IMR-90 (cell line): ENCODE measurements around the gene CDCA4. TPM values are rescaled to one million over a fixed set of nuclear protein-coding genes. Genes with fewer than 3 reads are reported as not detected.

Experiments used
- ATAC-seq: fragments of 200-7000 bp; cut with Tn5 transposase; 2 replicates; pipeline ENCODE4 v1.9.1; 2020; ENCODE audit warnings: low read depth, mild to moderate bottlenecking, moderate library complexity
- BruUV-seq: library from RNA; stranded (reverse); fragments of 400-500 nt; replicated peaks from 2 replicates; lab custom pipeline; 2021; lab: Mats Ljungman, UMichigan
- CTCF ChIA-PET: fragments of 300-600 bp; formaldehyde crosslinking; extraction: SDS; loops from one replicate; lab custom pipeline; 2021; ENCODE audit warnings: antibody characterized with exemption; lab: Yijun Ruan, JAX
- POLR2A ChIA-PET: fragments of 300-600 bp; sonication (Branson Sonifier 250); formaldehyde crosslinking; loops from one replicate; lab custom pipeline; 2022; ENCODE audit warnings: antibody characterized with exemption; ENCODE audit not compliant: unreplicated experiment; lab: Charles Lee
- DNase-seq: peaks from one replicate; pipeline ENCODE4 v3.0.0; 2013
- H2AFZ ChIP-seq: replicated peaks from 2 replicates; pipeline ENCODE3; 2013; ENCODE audit warnings: low read length, mild to moderate bottlenecking; ENCODE audit not compliant: poor library complexity
- H2AK5ac ChIP-seq: 2 replicates; pipeline ENCODE4 v1.6.1; 2013; ENCODE audit warnings: low read depth, low read length, inconsistent platforms
- H2AK9ac ChIP-seq: replicated peaks from 2 replicates; pipeline ENCODE3; 2013; ENCODE audit warnings: mild to moderate bottlenecking, low read depth, low read length, moderate library complexity; ENCODE audit not compliant: poor library complexity
- H2BK120ac ChIP-seq: 2 replicates; pipeline ENCODE4 v1.6.1; 2013; ENCODE audit warnings: low read depth, low read length, inconsistent platforms
- H2BK15ac ChIP-seq: 3 replicates; pipeline ENCODE4 v1.6.1; 2013; ENCODE audit warnings: low read depth, low read length, inconsistent platforms
- H2BK20ac ChIP-seq: 2 replicates; pipeline ENCODE4 v1.6.1; 2013; ENCODE audit warnings: low read depth, mild to moderate bottlenecking, inconsistent platforms, low read length, moderate library complexity
- H2BK5ac ChIP-seq: 2 replicates; pipeline ENCODE4 v1.6.1; 2013; ENCODE audit warnings: mild to moderate bottlenecking, low read depth, low read length, inconsistent platforms; ENCODE audit not compliant: poor library complexity, severe bottlenecking
- H3K14ac ChIP-seq: replicated peaks from 2 replicates; pipeline ENCODE4 v1.6.1; 2013; ENCODE audit warnings: low read depth, low read length, inconsistent platforms
- H3K18ac ChIP-seq: 2 replicates; pipeline ENCODE4 v1.6.1; 2013; ENCODE audit warnings: low read depth, low read length, control low read depth
- H3K23ac ChIP-seq: 2 replicates; pipeline ENCODE4 v1.6.1; 2013; ENCODE audit warnings: low read depth, low read length, inconsistent platforms
- H3K27ac ChIP-seq: 2 replicates; pipeline ENCODE4 v1.5.1; 2013; ENCODE audit warnings: mild to moderate bottlenecking, control low read depth, low read length; ENCODE audit not compliant: insufficient read depth
- H3K27me3 ChIP-seq: 2 replicates; pipeline ENCODE4 v1.6.1; 2013; ENCODE audit warnings: low read length; ENCODE audit not compliant: control insufficient read depth, insufficient read depth
- H3K36me3 ChIP-seq: 2 replicates; pipeline ENCODE4 v1.6.1; 2013; ENCODE audit warnings: low read length, mixed read lengths; ENCODE audit not compliant: control insufficient read depth, insufficient read depth
- H3K4ac ChIP-seq: 2 replicates; pipeline ENCODE4 v1.6.1; 2013; ENCODE audit warnings: low read depth, low read length, inconsistent platforms
- H3K4me1 ChIP-seq: 2 replicates; pipeline ENCODE4 v1.6.1; 2013; ENCODE audit warnings: low read length, mixed read lengths; ENCODE audit not compliant: control insufficient read depth, insufficient read depth
- H3K4me2 ChIP-seq: 2 replicates; pipeline ENCODE4 v1.6.1; 2013; ENCODE audit warnings: low read depth, mild to moderate bottlenecking, control low read depth, low read length, moderate library complexity
- H3K4me3 ChIP-seq: 2 replicates; pipeline ENCODE4 v1.5.1; 2013; ENCODE audit warnings: low read depth, mild to moderate bottlenecking, control low read depth, low read length, moderate library complexity; ENCODE audit not compliant: insufficient read depth
- H3K56ac ChIP-seq: 2 replicates; pipeline ENCODE4 v1.6.1; 2013; ENCODE audit warnings: low read length, inconsistent platforms; ENCODE audit not compliant: insufficient read depth; ENCODE audit errors: extremely low read depth
- H3K79me1 ChIP-seq, 2 experiments: 2 replicates each; pipeline ENCODE4 v1.6.1; 2013; ENCODE audit warnings: low read length in 2 of 2, inconsistent platforms in 1 of 2, low read depth in 1 of 2
- H3K9ac ChIP-seq: 2 replicates; pipeline ENCODE4 v1.6.1; 2013; ENCODE audit warnings: low read depth, low read length, control low read depth
- H3K9me1 ChIP-seq: 2 replicates; pipeline ENCODE4 v1.6.1; 2013; ENCODE audit warnings: low read length, inconsistent platforms; ENCODE audit not compliant: insufficient read depth
- H3K9me3 ChIP-seq: 2 replicates; pipeline ENCODE4 v1.6.1; 2013; ENCODE audit warnings: low read length; ENCODE audit not compliant: control insufficient read depth, insufficient read depth
- H4K20me1 ChIP-seq: 2 replicates; pipeline ENCODE4 v1.6.1; 2013; ENCODE audit warnings: low read length, inconsistent platforms; ENCODE audit not compliant: insufficient read depth
- H4K5ac ChIP-seq: 2 replicates; pipeline ENCODE4 v1.6.1; 2013; ENCODE audit warnings: mild to moderate bottlenecking, low read depth, low read length, control low read depth
- H4K8ac ChIP-seq, 2 experiments: 2 replicates each; pipeline ENCODE4 v1.6.1; 2013; ENCODE audit warnings: low read depth in 2 of 2, low read length in 2 of 2, control low read depth in 1 of 2, inconsistent platforms in 1 of 2
- H4K91ac ChIP-seq: 2 replicates; pipeline ENCODE4 v1.6.1; 2013; ENCODE audit warnings: low read depth, low read length, inconsistent platforms; ENCODE audit not compliant: insufficient read depth
- BHLHE40 ChIP-seq: fragments of 150-350 bp; IDR thresholded peaks from 2 replicates; pipeline ENCODE4 v1.6.1; 2016; ENCODE audit warnings: mild to moderate bottlenecking, low read depth, low read length
- CEBPB ChIP-seq: IDR thresholded peaks from 2 replicates; pipeline ENCODE4 v1.6.1; 2012; ENCODE audit warnings: low read depth, low read length, improper control_type of control experiment
- CHD1 ChIP-seq: IDR thresholded peaks from 2 replicates; pipeline ENCODE4 v1.6.1; 2012; ENCODE audit warnings: low read depth, low read length, improper control_type of control experiment
- CTCF ChIP-seq: conservative IDR thresholded peaks from 2 replicates; pipeline ENCODE4 v1.5.1; 2012; ENCODE audit warnings: mild to moderate bottlenecking, low read depth, low read length, improper control_type of control experiment
- ELK1 ChIP-seq: fragments of 150-350 bp; IDR thresholded peaks from 2 replicates; pipeline ENCODE4 v1.6.1; 2016; ENCODE audit warnings: low read depth, mild to moderate bottlenecking, low read length, moderate library complexity, borderline replicate concordance
- FOS ChIP-seq: fragments of 150-350 bp; IDR thresholded peaks from 2 replicates; pipeline ENCODE4 v1.6.1; 2016; ENCODE audit warnings: low read depth, low read length
- MAFK ChIP-seq: IDR thresholded peaks from 2 replicates; pipeline ENCODE4 v1.6.1; 2012; ENCODE audit warnings: low read depth, low read length, improper control_type of control experiment
- MAZ ChIP-seq: IDR thresholded peaks from 2 replicates; pipeline ENCODE4 v1.6.1; 2012; ENCODE audit warnings: low read depth, mild to moderate bottlenecking, low read length, improper control_type of control experiment, moderate library complexity, borderline replicate concordance
- MXI1 ChIP-seq: IDR thresholded peaks from 2 replicates; pipeline ENCODE4 v1.6.1; 2012; ENCODE audit warnings: low read depth, mild to moderate bottlenecking, low read length, moderate library complexity, borderline replicate concordance
- NFE2L2 ChIP-seq: fragments of 150-350 bp; IDR thresholded peaks from 2 replicates; pipeline ENCODE4 v1.6.1; 2016; ENCODE audit warnings: low read depth, mild to moderate bottlenecking, low read length
- POLR2A ChIP-seq: IDR thresholded peaks from 2 replicates; pipeline ENCODE4 v1.6.1; 2012; ENCODE audit warnings: mild to moderate bottlenecking, low read depth, low read length
- RAD21 ChIP-seq: IDR thresholded peaks from 2 replicates; pipeline ENCODE4 v1.6.1; 2012; ENCODE audit warnings: low read length, improper control_type of control experiment
- RCOR1 ChIP-seq: IDR thresholded peaks from 2 replicates; pipeline ENCODE4 v1.6.1; 2012; ENCODE audit warnings: mild to moderate bottlenecking, low read length, improper control_type of control experiment; ENCODE audit not compliant: insufficient replicate concordance
- RFX5 ChIP-seq: IDR thresholded peaks from 2 replicates; pipeline ENCODE4 v1.8.0; 2012; ENCODE audit warnings: low read depth, mild to moderate bottlenecking, low read length, moderate library complexity
- SMC3 ChIP-seq: fragments of 150-350 bp; IDR thresholded peaks from 2 replicates; pipeline ENCODE4 v1.6.1; 2016; ENCODE audit warnings: low read depth, mild to moderate bottlenecking, antibody characterized with exemption, low read length, moderate library complexity
- USF2 ChIP-seq: fragments of 150-350 bp; IDR thresholded peaks from 2 replicates; pipeline ENCODE4 v1.6.1; 2017; ENCODE audit warnings: mild to moderate bottlenecking, antibody characterized with exemption, low read length, low read depth
- WGBS, 2 experiments: methylation state at CpG; one replicate each; pipeline versions ENCODE4 v1.1.5 to v1.1.7; 2013; ENCODE audit warnings: missing lambda C conversion rate in 2 of 2; ENCODE audit not compliant: insufficient read length in 1 of 2; ENCODE audit errors: extremely low coverage in 2 of 2; 5-methylcytosine and 5-hydroxymethylcytosine counted together
- dilution Hi-C: fragments of 300-500 bp; cut with HindIII; formaldehyde crosslinking; loops from one replicate; pipeline ENCODE4 v1.14.3; 2018; ENCODE audit warnings: low sequenced_read_pairs; ENCODE audit not compliant: unreplicated experiment
- in situ Hi-C: fragments of 300-500 bp; cut with MboI; formaldehyde crosslinking; loops from 3 replicates; pipeline ENCODE4 v1.14.3; 2019; ENCODE audit warnings: low sequenced_read_pairs, inconsistent platforms, mixed read lengths
- intact Hi-C: fragments of 100-400 bp; cut with micrococcal nuclease; formaldehyde crosslinking; loops from 2 replicates; pipeline ENCODE4 v1.10.0; 2022
- polyA plus RNA-seq, 3 experiments: library from polyadenylated mRNA; depleted of rRNA; stranded (reverse); fragments of >200 nt; gene quantifications; 2 replicates each; pipeline ENCODE4 v1.2.3, GENCODE V29; 2012; ENCODE audit warnings: low replicate concordance in 1 of 3
- total RNA-seq: library from RNA; depleted of rRNA; stranded (reverse); fragments of >200 nt; gene quantifications from 2 replicates; pipeline ENCODE4 v1.2.3, GENCODE V29; 2012

The CDCA4 gene
- total and polyA plus RNA-seq, 2 of the 4 experiments (the other 2 are of a cell fraction), result 17.7 to 18.6 TPM

GRCh38 chr14:105042813-105043212, 21.9 kb upstream of the CDCA4 start:
- H3K9me1 ChIP-seq, result no peaks in the 10 kb centered on the region
- H3K56ac ChIP-seq, result no peak overlapping the region
- no peak for ATAC-seq
- no peak overlapping the region for H3K27ac ChIP-seq
- no TSS peak for BruUV-seq
- H4K8ac ChIP-seq, result no peak overlapping the region
- no peaks in the 10 kb centered on the region for H3K36me3 ChIP-seq
- H2BK5ac ChIP-seq, result no peak overlapping the region
- H4K91ac ChIP-seq, result no peak overlapping the region
- no peak overlapping the region for H3K18ac ChIP-seq
- no peak overlapping the region for H2BK120ac ChIP-seq
- no peak overlapping the region for H2BK20ac ChIP-seq
- H4K5ac ChIP-seq, result no peak overlapping the region
- H3K9me3 ChIP-seq, result no peaks in the 10 kb centered on the region; the same call in 1 of the 2 replicates
- H3K4me1 ChIP-seq, result no peaks in the 10 kb centered on the region
- H2BK15ac ChIP-seq, result no peak overlapping the region
- H3K79me1 ChIP-seq, result no peaks in the 10 kb centered on the region
- H3K4me2 ChIP-seq, result no peak overlapping the region
- WGBS, 2 experiments, result 88% methylated on average over 14 of the region's 17 CpGs; no CpG with 5 or more reads in 1 of the 2 experiments
- no peak overlapping the region for H3K23ac ChIP-seq
- no peak for DNase-seq
- POLR2A ChIA-PET, result no interaction called here
- peaks cover 10% of the 10 kb centered on the region for H3K27me3 ChIP-seq
- CTCF ChIA-PET, result interaction anchor here (0.6 kb wide), 1 partner anchor 69 kb away, joined by 3 read pairs; no protein-coding TSS in a partner anchor
- H2AK9ac ChIP-seq, result no peak overlapping the region
- intact Hi-C loops (no loop called here), dilution Hi-C loops (no loop called here), in situ Hi-C loops (no loop called here)
- H3K14ac ChIP-seq, result no peak overlapping the region
- no peak overlapping the region for H3K4ac ChIP-seq
- no peak overlapping the region for H2AK5ac ChIP-seq
- TF ChIP-seq RFX5, result no peak
- TF ChIP-seq CTCF, result no peak
- no peak for TF ChIP-seq RCOR1
- no peak for TF ChIP-seq CEBPB
- TF ChIP-seq USF2, result no peak
- TF ChIP-seq MAZ, result no peak
- TF ChIP-seq FOS, result no peak
- no peak for TF ChIP-seq MXI1
- TF ChIP-seq MAFK, result no peak
- TF ChIP-seq NFE2L2, result no peak
- TF ChIP-seq SMC3, result no peak
- TF ChIP-seq RAD21, result no peak
- no peak for TF ChIP-seq CHD1
- no peak for TF ChIP-seq ELK1
- no peak for TF ChIP-seq BHLHE40
- TF ChIP-seq POLR2A, result no peak
- H3K9ac ChIP-seq, result no peak overlapping the region
- no peak overlapping the region for H3K4me3 ChIP-seq
- H2AFZ ChIP-seq, result no peak overlapping the region
- no peaks in the 10 kb centered on the region for H4K20me1 ChIP-seq
